Cardiac muscle cell (in vitro differentiated cells and primary cell): ENCODE data around the gene GGA2. TPM values are rescaled to one million over a fixed set of nuclear protein-coding genes. Genes with fewer than 3 reads are reported as not detected.
A peak's percentile ranks its signal among the peaks of the same experiment; 100 is the strongest.
"Not testable (repeated sequence)": the region's sequence is repeated elsewhere in the genome, so short reads cannot be mapped to it uniquely, and the experiment has no call there.

Experiments
- DNase-seq, 2 donors: peaks; one replicate each; pipeline versions ENCODE4 v3.0.0 to v3.0.0-alpha.2; 2010 to 2017; ENCODE audit warnings: low read depth in 1 of 2, low spot score in 1 of 2
- H3K27ac ChIP-seq: fragments of 200-600 bp; sonication (generic); 2 replicates; pipeline ENCODE4 v1.5.1; 2016
- H3K27me3 ChIP-seq: fragments of 200-600 bp; sonication (generic); 2 replicates; pipeline ENCODE4 v1.6.0; 2016; ENCODE audit warnings: control low read depth
- H3K36me3 ChIP-seq: fragments of 200-600 bp; sonication (generic); 2 replicates; pipeline ENCODE4 v1.5.1; 2016; ENCODE audit warnings: control low read depth
- H3K4me1 ChIP-seq: fragments of 200-600 bp; sonication (generic); 2 replicates; pipeline ENCODE4 v1.8.1; 2017; ENCODE audit warnings: low read depth, mild to moderate bottlenecking, mixed run types
- H3K4me3 ChIP-seq: fragments of 200-600 bp; sonication (generic); 2 replicates; pipeline ENCODE4 v1.5.1; 2016; ENCODE audit warnings: mild to moderate bottlenecking
- H3K9me3 ChIP-seq: fragments of 200-600 bp; sonication (generic); 2 replicates; pipeline ENCODE4 v1.5.1; 2017; ENCODE audit warnings: low read depth, mild to moderate bottlenecking, control low read depth
- CTCF ChIP-seq: IDR thresholded peaks from 2 replicates; pipeline ENCODE4 v1.5.1; 2012; ENCODE audit warnings: low read depth, mild to moderate bottlenecking, low read length
- polyA plus RNA-seq: library from polyadenylated mRNA; unstranded; fragments of >200 nt; fragmentation: Nextera tagmentation; extraction: Ambion mirVana; gene quantifications from 2 replicates; pipeline ENCODE4 v1.2.1, GENCODE V29; 2016
- total RNA-seq: library from RNA; depleted of rRNA; stranded (reverse); fragments of >200 nt; gene quantifications from 2 replicates; pipeline ENCODE4 v1.2.3, GENCODE V29; 2016

Gene GGA2
- total and polyA plus RNA-seq, 2 experiments from 2014 or later, result 126 to 149 TPM

DNA sequence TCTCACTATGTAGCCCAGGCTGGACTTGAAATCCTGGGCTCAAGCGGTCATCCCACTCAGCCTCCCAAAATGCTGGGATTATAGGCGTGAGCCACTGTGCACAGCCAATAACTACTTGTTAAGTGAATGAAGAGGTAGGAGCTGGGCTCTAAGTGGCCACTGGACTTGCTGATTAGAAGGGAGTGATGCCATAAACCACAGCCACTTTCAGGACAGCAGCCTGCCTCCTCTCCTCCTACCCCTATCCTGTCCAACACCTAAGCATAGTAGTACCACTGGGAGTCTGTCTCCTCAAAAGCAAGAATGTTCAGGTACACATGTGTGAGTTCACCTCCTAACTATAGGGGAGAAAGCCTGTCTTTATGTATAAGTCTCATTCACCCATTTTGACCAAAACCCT lies 45.1 kb downstream of the GGA2 start:
- DNase-seq, result no peak
- peak overlapping the region; percentile 81 for H3K27ac ChIP-seq
- no peaks in the 10 kb centered on the region for H3K27me3 ChIP-seq
- H3K9me3 ChIP-seq, result no peaks in the 10 kb centered on the region
- peaks cover 8% of the 10 kb centered on the region for H3K4me1 ChIP-seq
- no peak overlapping the region for H3K4me3 ChIP-seq
- peaks cover 39% of the 10 kb centered on the region for H3K36me3 ChIP-seq
- no peak for TF ChIP-seq CTCF

DNA sequence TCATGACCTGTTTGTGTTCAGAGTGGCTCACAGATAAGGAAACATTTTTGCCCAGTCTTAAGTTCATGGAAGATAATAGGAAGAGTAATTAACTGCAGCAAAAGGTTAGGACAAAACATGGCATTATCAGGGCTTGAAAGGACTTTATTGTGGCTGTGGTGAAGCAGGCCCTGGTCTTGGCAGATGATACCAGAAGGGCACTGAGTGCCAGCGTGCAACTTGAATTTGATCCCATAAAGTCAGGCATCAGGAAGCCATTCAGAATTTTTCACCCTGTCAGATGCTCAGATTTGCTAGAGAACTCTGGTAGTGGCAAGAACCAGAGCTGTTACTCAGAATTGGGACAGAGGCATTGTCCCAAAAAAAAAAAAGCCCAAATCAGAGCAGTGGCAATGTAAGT lies 46.1 kb downstream of the GGA2 start:
- no peak for TF ChIP-seq CTCF
- DNase-seq, result no peak

GRCh38 chr16:23462994-23463393 lies 47.3 kb downstream of the GGA2 start:
- H3K27me3 ChIP-seq, H3K27ac ChIP-seq, H3K9me3 ChIP-seq, H3K4me1 ChIP-seq, H3K4me3 ChIP-seq: not testable (repeated sequence)
- H3K36me3 ChIP-seq, result peaks cover 22% of the 10 kb centered on the region
- DNase-seq, result peak in 1 of 2 donors; percentile 91

More for the DNA sequence above, 46.1 kb downstream of the GGA2 start:
- Histone ChIP-seq H3K4me1 (peaks cover 8% of the 10 kb centered on the region), H3K4me3 (no peak overlapping the region), H3K27me3 (no peaks in the 10 kb centered on the region), H3K9me3 (no peaks in the 10 kb centered on the region), H3K27ac (peak overlapping the region; percentile 81), H3K36me3 (peaks cover 29% of the 10 kb centered on the region)

GRCh38 chr16:23453338-23454052 lies 56.8 kb downstream of the GGA2 start:
- Histone ChIP-seq H3K27me3 (no peaks in the 10 kb centered on the region), H3K4me1 (peaks cover 6% of the 10 kb centered on the region), H3K27ac (no peak overlapping the region), H3K9me3 (no peaks in the 10 kb centered on the region), H3K36me3 (peaks cover 7% of the 10 kb centered on the region), H3K4me3 (peak overlapping the region; percentile 81)
- no peak for TF ChIP-seq CTCF
- DNase-seq, result no peak

- H3K36me3 ChIP-seq, result peaks cover 7% of the 10 kb centered on the region
- peak within 1 kb of the TSS; percentile 81 for H3K4me3 ChIP-seq
- H3K4me1 ChIP-seq, result peaks cover 6% of the 10 kb centered on the region
- no peaks in the 10 kb centered on the region for H3K9me3 ChIP-seq
- H3K27ac ChIP-seq, result peak within 1 kb of the TSS; percentile 67
- no peaks in the 10 kb centered on the region for H3K27me3 ChIP-seq
- peak; percentile 89 to 92 for DNase-seq
- no peak for TF ChIP-seq CTCF
These were observed 57.5 kb downstream of the GGA2 start, which contains the start of gene COG7 for GRCh38 chr16:23452572-23453337. Gene COG7, minus strand, starts transcription at chr16:23453189. Its CDS starts 195 bp downstream, at chr16:23452994.

GRCh38 chr16:23452221-23452571 lies 58.1 kb downstream of the GGA2 start:
- no peaks in the 10 kb centered on the region for H3K9me3 ChIP-seq
- peaks cover 6% of the 10 kb centered on the region for H3K4me1 ChIP-seq
- peaks cover 7% of the 10 kb centered on the region for H3K36me3 ChIP-seq
- peak overlapping the region; percentile 81 for H3K4me3 ChIP-seq
- no peak overlapping the region for H3K27ac ChIP-seq
- H3K27me3 ChIP-seq, result no peaks in the 10 kb centered on the region
- peak in 1 of 2 donors; percentile 3 for DNase-seq
- TF ChIP-seq CTCF, result no peak
